Thymus (tissue), 11 donors: ENCODE results near the gene TSNAXIP1. TPM values are rescaled to one million over a fixed set of nuclear protein-coding genes. Genes with fewer than 3 reads are reported as not detected.
A peak's percentile ranks its signal among the peaks of the same experiment; 100 is the strongest.

Source experiments
- DNase-seq, 9 donors: peaks; one replicate each; pipeline ENCODE4 v3.0.0-alpha.2; 2013; ENCODE audit warnings: low spot score in 9 of 9, low read depth in 6 of 9, missing footprints in 1 of 9
- H3K27ac ChIP-seq, 2 donors: one replicate each; pipeline ENCODE4 v1.5.1; 2013; ENCODE audit warnings: control low read depth in 1 of 2, low read depth in 1 of 2, low read length in 1 of 2, mild to moderate bottlenecking in 1 of 2, moderate library complexity in 1 of 2
- H3K27me3 ChIP-seq, 2 donors: one replicate each; pipeline ENCODE4 v1.5.1; 2013; ENCODE audit warnings: low read length in 1 of 2; ENCODE audit not compliant: control insufficient read depth in 2 of 2, insufficient read depth in 1 of 2
- H3K36me3 ChIP-seq, 2 donors: one replicate each; pipeline ENCODE4 v1.5.1; 2013; ENCODE audit warnings: low read length in 1 of 2, mild to moderate bottlenecking in 1 of 2, moderate library complexity in 1 of 2; ENCODE audit not compliant: control insufficient read depth in 2 of 2, insufficient read depth in 2 of 2
- H3K4me1 ChIP-seq, 2 donors: one replicate each; pipeline ENCODE4 v1.5.1; 2013; ENCODE audit warnings: low read length in 2 of 2; ENCODE audit not compliant: control insufficient read depth in 2 of 2, insufficient read depth in 2 of 2
- H3K4me3 ChIP-seq, 2 donors: one replicate each; pipeline ENCODE4 v1.5.1; 2013; ENCODE audit warnings: low read length in 2 of 2, control low read depth in 1 of 2, mild to moderate bottlenecking in 1 of 2
- H3K9me3 ChIP-seq, 2 donors: one replicate each; pipeline ENCODE4 v1.5.1; 2013; ENCODE audit warnings: low read length in 1 of 2, mild to moderate bottlenecking in 1 of 2; ENCODE audit not compliant: control insufficient read depth in 2 of 2, insufficient read depth in 1 of 2
- WGBS: extraction: QIAGEN DNeasy Blood & Tissue Kit; methylation state at CpG from one replicate; pipeline ENCODE4 v1.1.7; 2013; 5-methylcytosine and 5-hydroxymethylcytosine counted together
- polyA plus RNA-seq: library from polyadenylated mRNA; stranded (reverse); fragments of 200-250 nt; gene quantifications from one replicate; pipeline ENCODE4 v1.2.3, GENCODE V29; 2013
- total RNA-seq: library from RNA; stranded (reverse); fragments of 120-200 nt; gene quantifications from one replicate; pipeline ENCODE4 v1.2.4, GENCODE V29; 2013
- donor health status: healthy.

TSNAXIP1 gene
- total and polyA plus RNA-seq, 2 donors: 0.76 to 2.0 TPM

DNA sequence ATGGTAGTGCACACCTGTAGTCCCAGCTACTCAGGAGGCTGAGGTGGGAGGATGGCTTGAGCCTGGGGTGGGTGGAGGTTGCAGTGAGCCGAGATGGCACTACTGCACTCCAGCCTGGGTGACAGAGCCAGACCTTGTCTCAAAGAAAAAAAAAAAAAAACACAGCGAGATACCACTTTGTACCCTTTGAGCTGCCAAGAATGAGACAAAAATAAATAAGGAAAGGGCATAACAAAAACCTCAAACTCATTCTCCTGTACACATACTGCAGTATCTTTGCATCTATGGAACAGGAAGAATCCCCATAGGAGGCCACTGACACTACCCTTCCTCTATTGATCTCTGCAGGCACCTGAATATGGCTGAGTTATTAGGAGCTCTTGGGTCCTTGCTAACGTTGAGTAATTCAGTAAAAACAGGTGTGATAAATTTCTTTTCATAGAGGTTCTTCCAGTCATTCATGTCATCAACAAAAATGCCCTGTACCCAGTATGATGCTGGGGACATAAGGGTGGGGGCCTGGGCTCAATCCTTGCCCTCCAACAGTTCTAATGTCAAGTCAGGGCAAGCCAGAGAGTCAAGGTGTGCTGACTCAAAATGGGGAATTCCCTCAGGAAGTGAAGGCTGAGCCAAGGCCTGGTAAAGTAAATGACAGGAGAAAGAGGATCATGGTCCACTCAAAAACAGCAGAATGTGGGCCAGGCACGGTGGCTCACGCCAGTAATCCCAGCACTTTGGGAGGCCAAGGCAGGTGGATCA, 27.3 kb upstream of the TSNAXIP1 start:
- H3K4me3 ChIP-seq: no peak overlapping the region
- no peaks in the 10 kb centered on the region for H3K27me3 ChIP-seq
- peaks cover 3 to 9% of the 10 kb centered on the region in 2 donors for H3K36me3 ChIP-seq
- no peaks in the 10 kb centered on the region for H3K9me3 ChIP-seq
- no peak overlapping the region for H3K27ac ChIP-seq
- peaks cover 13 to 39% of the 10 kb centered on the region in 2 donors for H3K4me1 ChIP-seq
- no peak for DNase-seq
- WGBS: 90% methylated on average over 5 of the region's 5 CpGs

DNA sequence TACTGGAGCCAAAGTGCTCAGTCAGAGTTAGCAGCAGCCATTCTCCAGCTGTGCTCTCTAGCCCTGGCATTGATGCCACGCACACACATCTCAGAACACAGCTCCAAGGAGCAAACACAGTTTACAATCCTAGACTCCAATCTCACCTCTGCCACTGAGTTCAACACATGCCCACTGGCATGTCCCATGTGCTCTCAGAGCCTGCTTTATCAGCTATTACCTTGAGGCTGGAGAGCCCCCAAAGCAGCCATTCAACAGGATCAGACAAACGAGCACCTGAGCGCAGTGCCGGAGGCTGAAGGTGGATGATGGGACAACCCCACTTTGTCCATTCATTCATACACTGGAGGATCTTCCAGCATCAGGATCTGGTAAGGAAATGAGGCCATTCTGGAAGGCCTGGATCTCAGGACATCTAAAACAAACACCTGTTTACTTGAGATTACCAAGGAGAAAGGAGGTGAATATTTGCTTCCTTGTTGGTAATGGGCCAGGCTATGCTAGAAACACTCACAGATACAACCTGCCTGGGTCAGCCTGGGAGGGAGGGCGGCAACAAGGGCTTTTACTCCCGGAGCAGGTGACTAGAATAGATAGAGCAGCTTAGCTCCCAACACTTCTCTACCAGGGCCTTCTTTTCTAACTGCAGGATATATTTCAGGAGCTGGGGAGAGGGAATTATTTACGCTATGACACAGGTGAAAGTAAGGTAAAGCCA, 25.7 kb upstream of the TSNAXIP1 start:
- H3K27ac ChIP-seq: peak overlapping the region; percentile 71 to 82

DNA sequence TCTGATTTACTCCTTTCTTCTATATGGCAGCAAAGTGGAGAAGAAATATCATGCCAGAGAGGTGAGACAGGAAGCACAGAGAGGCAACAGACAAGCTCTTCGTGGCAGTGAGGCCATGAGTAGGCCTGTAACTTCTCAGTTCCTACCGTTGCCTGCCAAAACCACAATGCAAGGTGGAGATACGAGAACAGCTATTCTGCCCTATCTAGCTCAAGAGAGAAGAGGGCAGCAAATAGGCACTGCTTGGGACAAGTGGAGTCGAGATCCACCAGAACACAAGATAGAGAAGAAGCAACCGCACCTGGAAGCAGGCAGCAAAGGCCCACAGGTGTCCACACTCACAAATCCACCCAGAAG, 25.1 kb upstream of the TSNAXIP1 start:
- Histone ChIP-seq H3K27ac (peak overlapping the region; percentile 68 to 82), H3K27me3 (no peaks in the 10 kb centered on the region), H3K36me3 (peaks cover 3 to 9% of the 10 kb centered on the region in 2 donors), H3K4me3 (no peak overlapping the region), H3K4me1 (peaks cover 13 to 39% of the 10 kb centered on the region in 2 donors), H3K9me3 (no peaks in the 10 kb centered on the region)
- peak in 6 of 9 donors; percentile 44 to 81 (median 51) for DNase-seq
- 13% methylated on average over 5 of the region's 5 CpGs for WGBS

More for the DNA sequence above, 25.7 kb upstream of the TSNAXIP1 start:
- Histone ChIP-seq H3K4me1 (peaks cover 13 to 39% of the 10 kb centered on the region in 2 donors), H3K4me3 (no peak overlapping the region), H3K27me3 (no peaks in the 10 kb centered on the region), H3K36me3 (peaks cover 3 to 9% of the 10 kb centered on the region in 2 donors), H3K9me3 (no peaks in the 10 kb centered on the region)
- no peak for DNase-seq
- 86% methylated on average over 7 of the region's 7 CpGs for WGBS

DNA sequence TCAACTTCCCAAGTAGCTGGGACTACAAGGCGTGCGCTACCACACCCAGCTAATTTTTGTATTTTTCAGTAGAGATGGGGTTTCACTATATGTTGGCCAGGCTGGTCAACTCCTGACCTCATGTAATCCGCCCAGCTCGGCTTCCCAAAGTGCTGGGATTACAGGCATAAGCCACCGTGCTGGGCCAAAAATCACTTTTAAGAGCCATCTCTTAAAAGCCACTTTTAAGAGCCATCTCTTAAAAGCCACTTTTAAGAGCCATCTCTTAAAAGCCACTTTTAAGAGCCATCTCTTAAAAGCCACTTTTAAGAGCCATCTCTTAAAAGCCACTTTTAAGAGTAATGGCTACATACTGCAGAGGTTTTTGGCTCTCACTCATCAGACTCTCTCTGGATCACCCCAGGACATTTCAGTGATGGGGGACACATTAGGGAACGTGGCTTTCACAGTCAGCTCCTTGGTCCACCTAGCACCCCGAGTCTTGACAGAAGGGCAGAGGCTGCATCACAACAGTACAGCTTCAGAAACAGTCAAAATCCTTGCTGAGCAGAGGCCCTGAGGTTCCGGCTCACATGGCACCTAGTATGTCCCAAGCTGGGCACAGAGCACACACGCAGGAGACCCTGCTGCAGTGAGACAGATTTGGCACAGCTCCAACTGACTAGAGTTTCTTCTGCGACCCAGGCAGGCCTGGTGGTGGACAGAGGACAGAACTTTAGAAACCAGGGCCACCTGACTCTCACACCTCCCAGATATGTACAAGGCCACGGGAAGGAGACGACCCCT, 23.9 kb upstream of the TSNAXIP1 start:
- Histone ChIP-seq H3K9me3 (no peaks in the 10 kb centered on the region), H3K27ac (no peak overlapping the region), H3K27me3 (no peaks in the 10 kb centered on the region), H3K4me1 (peaks cover 13 to 39% of the 10 kb centered on the region in 2 donors), H3K36me3 (peaks cover 3 to 9% of the 10 kb centered on the region in 2 donors), H3K4me3 (no peak overlapping the region)
- WGBS: 95% methylated on average over 12 of the region's 12 CpGs
- DNase-seq: no peak

DNA sequence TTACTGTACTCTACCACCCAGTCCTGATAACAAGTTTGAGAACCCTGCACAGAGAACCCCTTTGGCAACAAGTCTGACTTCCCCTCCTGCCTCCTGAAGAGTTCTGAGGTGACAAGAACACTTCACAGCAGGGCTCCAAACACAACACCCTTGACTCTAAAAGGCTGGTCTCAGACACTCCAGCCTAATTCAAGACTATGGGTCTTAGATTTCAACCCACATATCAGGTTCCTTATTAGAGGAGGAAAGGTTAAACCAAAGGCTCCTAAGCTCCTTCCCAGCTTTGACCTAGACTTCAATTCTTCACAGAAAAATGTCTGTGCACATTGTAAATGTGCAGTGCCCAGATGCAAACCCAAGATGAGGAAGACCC, 23.4 kb upstream of the TSNAXIP1 start:
- H3K4me3 ChIP-seq: no peak overlapping the region
- H3K36me3 ChIP-seq: peaks cover 3 to 9% of the 10 kb centered on the region in 2 donors
- peaks cover 13 to 39% of the 10 kb centered on the region in 2 donors for H3K4me1 ChIP-seq
- H3K27me3 ChIP-seq: no peaks in the 10 kb centered on the region
- no peak overlapping the region for H3K27ac ChIP-seq
- H3K9me3 ChIP-seq: no peaks in the 10 kb centered on the region
- DNase-seq: no peak

DNA sequence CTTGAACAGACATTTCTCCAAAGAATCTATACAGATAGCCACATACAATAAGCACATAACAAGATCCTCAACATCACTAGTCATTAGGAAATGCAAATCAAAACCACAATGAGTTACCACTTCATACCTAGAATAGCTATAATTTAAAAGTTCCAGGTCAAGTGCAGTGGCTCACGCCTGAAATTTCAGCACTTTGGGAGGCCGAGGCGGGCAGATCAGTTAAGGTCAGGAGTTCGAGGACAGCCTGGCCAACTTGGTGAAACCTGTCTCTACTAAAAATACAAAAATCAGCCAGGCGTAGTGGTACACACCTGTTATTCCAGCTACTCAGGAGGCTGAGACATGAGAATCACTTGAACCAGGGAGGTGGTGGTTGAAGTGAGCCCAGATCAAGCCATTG, 20.2 kb upstream of the TSNAXIP1 start:
- DNase-seq: no peak
- Histone ChIP-seq H3K4me1 (peaks cover 3 to 13% of the 10 kb centered on the region in 2 donors), H3K27me3 (no peaks in the 10 kb centered on the region), H3K27ac (no peak overlapping the region), H3K9me3 (no peaks in the 10 kb centered on the region), H3K4me3 (no peak overlapping the region), H3K36me3 (peaks cover 0 to 5% of the 10 kb centered on the region in 2 donors)
- WGBS: 98% methylated on average over 5 of the region's 5 CpGs

DNA sequence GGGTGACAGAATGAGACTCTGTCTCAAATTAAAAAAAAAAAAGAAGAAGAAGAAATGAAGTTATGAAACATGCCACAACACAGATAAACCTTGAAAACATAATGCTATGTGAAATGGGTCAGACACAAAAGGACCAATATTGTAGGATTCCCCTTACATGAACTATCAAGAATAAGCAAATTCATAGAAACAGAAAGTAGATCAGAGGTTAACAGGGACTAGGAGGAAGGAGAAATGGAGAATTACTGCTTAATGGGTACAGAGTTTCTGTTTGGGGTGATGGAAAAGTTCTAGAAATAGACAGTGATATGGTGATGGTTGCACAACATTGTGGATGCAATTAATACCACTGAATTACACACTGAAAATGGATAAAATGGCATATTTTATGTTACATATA, 16.6 kb upstream of the TSNAXIP1 start:
- Histone ChIP-seq H3K36me3 (peaks cover 0 to 2% of the 10 kb centered on the region in 2 donors), H3K27me3 (no peaks in the 10 kb centered on the region), H3K27ac (no peak overlapping the region), H3K4me3 (no peak overlapping the region), H3K9me3 (no peaks in the 10 kb centered on the region), H3K4me1 (no peaks in the 10 kb centered on the region)
- no peak for DNase-seq

DNA sequence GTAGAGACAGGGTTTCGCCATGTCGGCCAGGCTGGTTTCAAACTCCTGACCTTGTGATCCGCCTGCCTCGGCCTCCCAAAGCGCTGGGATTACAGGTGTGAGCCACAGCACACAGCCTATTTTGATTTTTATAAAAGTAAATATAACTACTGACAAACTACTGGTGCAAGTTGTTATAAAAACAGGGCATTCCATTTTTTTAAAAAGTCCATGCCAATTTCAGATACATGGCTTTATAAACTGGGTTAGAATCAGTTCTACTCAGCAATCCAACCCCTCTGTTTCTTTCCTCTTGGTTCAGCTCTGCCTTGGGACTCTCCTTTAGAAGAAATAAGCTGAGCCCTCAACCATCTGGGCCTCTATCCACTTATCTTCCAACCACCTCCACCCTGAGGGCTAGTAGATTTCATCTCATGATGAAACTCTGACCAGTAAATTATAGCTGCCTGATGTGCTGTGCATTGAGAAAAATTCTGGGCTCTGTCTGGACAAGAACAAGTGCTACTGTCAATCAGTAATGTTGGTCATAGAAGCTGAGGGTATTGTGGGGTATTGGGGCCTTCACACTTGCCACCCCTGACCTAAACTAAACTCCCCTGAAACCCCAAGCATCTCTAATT, 10.5 kb upstream of the TSNAXIP1 start:
- Histone ChIP-seq H3K4me1 (peaks cover 0 to 9% of the 10 kb centered on the region in 2 donors), H3K27me3 (no peaks in the 10 kb centered on the region), H3K27ac (no peak overlapping the region), H3K4me3 (no peak overlapping the region), H3K9me3 (no peaks in the 10 kb centered on the region), H3K36me3 (peaks cover 19% of the 10 kb centered on the region in 2 donors)
- WGBS: 96% methylated on average over 5 of the region's 5 CpGs
- DNase-seq: no peak
